ENCODE data around the gene ARHGEF28. TPM values are rescaled to one million over a fixed set of nuclear protein-coding genes. Genes with fewer than 3 reads are reported as not detected.

ARHGEF28 gene
- total RNA-seq, 2 experiments from 2014 or later: 0.05 to 0.12 TPM

DNA sequence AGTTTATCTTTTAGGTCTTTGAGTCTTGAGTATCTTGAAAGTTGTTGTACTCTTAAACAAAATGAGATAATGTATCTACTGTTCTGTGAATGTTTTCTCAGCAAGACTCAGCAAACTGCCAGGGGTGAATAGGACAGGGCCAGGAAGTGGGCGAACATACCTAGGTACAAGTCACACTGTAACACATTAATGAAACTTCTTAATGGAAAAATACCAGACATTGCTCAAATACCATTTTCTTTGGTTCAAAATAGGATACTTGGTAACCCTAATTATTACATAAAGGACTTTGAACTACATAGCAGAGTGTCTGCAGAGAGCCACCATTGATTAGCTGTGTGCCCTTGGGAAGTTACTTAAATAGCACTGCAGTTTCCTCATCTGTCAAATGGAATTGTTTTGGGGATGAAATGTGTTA, 197.5 kb downstream of the ARHGEF28 start:
- Mint-ChIP-seq H3K4me1 (ENCODE audit: low read depth) (no peaks in the 10 kb centered on the region), H3K36me3 (no peaks in the 10 kb centered on the region), H3K9me3 (no peaks in the 10 kb centered on the region), H3K4me3 (no peak overlapping the region), H3K27me3 (peaks cover 1% of the 10 kb centered on the region), H3K27ac (no peak overlapping the region)
- intact Hi-C loops (cut with micrococcal nuclease): no loop called here
- ChIA-PET CTCF (interaction anchor here (1.4 kb wide), 1 partner anchor 30 kb away, joined by 4 read pairs; no protein-coding TSS in a partner anchor), POLR2A (no interaction called here)
- DNase-seq: no peak

DNA sequence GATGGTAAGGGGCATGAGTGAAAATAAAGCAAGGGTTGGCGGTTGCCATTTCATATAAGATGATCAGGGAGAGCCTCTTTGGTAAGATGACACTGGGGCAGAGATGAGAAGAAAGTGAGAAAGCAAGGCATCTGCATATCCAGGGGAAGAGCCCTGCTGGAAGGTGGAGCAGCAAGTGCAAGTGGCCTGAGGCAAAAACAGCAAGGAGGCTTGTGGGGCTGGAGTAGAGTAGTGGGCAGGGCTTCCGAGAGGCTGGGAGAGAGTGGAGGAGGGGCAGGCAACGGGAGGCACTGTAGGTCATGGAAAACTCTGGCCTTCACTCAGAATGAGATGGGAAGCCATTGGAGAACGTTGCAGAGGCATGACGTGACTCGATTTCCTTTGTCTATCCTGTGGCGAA, 199.2 kb downstream of the ARHGEF28 start:
- no peak overlapping the region for H3K27ac Mint-ChIP-seq
- no peaks in the 10 kb centered on the region for H3K36me3 Mint-ChIP-seq
- POLR2A ChIA-PET: no interaction called here
- H3K9me3 Mint-ChIP-seq: no peaks in the 10 kb centered on the region
- intact Hi-C loops (cut with micrococcal nuclease): no loop called here
- no peak for DNase-seq
- no peaks in the 10 kb centered on the region for H3K4me1 Mint-ChIP-seq (ENCODE audit: low read depth)
- CTCF ChIA-PET: no interaction called here
- H3K27me3 Mint-ChIP-seq: peaks cover 3% of the 10 kb centered on the region
- no peak overlapping the region for H3K4me3 Mint-ChIP-seq

DNA sequence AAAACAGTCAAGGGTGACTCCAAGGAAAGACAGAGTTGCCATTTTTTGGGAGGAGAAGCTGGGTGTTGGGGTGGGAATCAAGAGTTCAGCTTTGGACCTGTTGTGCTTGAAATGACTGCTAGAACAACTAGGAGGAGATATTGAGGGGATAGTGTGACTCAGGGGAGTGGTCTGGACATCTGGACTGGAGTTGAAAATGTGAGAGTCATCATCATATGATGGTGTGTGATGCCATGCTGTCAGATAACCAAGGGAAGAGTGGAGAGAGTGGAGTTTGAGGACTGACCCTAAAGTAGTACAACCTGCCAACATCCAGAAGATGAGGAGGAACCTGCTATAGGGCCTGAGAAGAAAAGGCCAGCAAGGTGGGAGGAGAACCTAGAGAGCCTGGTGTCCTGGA, 199.7 kb downstream of the ARHGEF28 start:
- H3K36me3 Mint-ChIP-seq: no peaks in the 10 kb centered on the region
- H3K27me3 Mint-ChIP-seq: peaks cover 3% of the 10 kb centered on the region
- H3K4me1 Mint-ChIP-seq (ENCODE audit: low read depth): no peaks in the 10 kb centered on the region

DNA sequence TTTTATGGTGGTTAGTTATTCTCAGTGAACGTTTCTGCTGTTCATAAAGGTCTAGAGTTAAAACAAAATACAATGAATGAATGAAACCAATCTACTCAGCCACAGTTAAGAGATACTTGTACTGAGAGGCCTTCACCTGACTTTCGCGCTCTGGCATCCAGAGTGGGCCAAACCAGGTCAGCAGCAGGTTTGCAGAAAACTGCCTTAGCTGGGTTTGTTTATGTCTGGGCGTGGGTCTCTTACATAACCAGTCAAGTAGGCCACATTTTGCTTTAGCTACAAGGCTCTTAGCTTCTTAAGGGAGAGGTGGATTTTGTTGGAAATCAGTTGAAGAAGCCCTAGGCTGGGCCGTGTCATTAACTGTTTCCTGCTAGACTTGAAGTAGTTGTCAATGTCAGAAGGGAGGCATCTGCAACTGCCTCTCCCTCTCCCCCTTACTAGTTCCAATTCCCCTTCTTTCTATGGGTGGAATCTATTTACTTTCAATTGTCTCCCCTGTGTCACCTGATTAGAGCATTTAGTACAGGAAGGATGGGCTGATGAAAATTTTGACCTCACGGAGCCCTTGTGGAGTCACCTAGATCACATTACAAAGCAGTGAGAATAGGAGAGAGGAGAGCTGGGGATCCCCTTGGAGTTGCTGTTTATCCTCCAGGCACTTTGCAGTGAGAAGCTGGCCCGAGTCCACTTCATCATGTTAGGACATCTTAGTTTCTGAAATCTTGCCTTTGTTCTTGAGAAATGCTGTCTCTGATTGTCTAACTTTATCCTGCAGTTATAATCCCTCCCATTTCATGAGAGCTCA, 200.5 kb downstream of the ARHGEF28 start:
- DNase-seq: no peak
- Mint-ChIP-seq H3K27me3 (peaks cover 3% of the 10 kb centered on the region), H3K36me3 (no peaks in the 10 kb centered on the region), H3K4me1 (ENCODE audit: low read depth) (no peaks in the 10 kb centered on the region), H3K27ac (no peak overlapping the region), H3K9me3 (no peaks in the 10 kb centered on the region), H3K4me3 (no peak overlapping the region)
- POLR2A ChIA-PET: no interaction called here
- CTCF ChIA-PET: no interaction called here
- intact Hi-C loops (cut with micrococcal nuclease): no loop called here

More for the DNA sequence above, 199.7 kb downstream of the ARHGEF28 start:
- POLR2A ChIA-PET: no interaction called here
- Mint-ChIP-seq H3K4me3 (no peak overlapping the region), H3K27ac (no peak overlapping the region), H3K9me3 (no peaks in the 10 kb centered on the region)
- intact Hi-C loops (cut with micrococcal nuclease): no loop called here
- CTCF ChIA-PET: no interaction called here
- DNase-seq: no peak

DNA sequence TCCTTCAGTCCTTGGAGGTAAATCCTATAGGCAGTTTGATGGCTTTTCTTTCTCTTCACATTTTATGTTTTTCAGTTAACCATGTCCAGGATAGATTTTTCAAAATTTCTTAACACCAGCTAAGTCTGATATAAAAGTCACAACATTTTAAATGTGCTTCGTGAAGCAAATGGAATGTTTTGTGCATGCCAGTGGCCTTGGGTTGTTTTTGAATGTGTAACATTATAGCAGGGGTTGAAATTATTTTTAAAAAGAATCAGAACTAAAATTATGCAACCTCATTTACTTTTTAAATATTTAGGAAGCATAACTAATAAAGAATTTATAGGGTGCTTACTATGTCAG, 201.1 kb downstream of the ARHGEF28 start:
- Mint-ChIP-seq H3K4me3 (no peak overlapping the region), H3K36me3 (no peaks in the 10 kb centered on the region), H3K9me3 (no peaks in the 10 kb centered on the region), H3K27ac (no peak overlapping the region), H3K4me1 (ENCODE audit: low read depth) (no peaks in the 10 kb centered on the region), H3K27me3 (peaks cover 3% of the 10 kb centered on the region)
- intact Hi-C loops (cut with micrococcal nuclease): no loop called here
- ChIA-PET CTCF (no interaction called here), POLR2A (no interaction called here)
- no peak for DNase-seq

DNA sequence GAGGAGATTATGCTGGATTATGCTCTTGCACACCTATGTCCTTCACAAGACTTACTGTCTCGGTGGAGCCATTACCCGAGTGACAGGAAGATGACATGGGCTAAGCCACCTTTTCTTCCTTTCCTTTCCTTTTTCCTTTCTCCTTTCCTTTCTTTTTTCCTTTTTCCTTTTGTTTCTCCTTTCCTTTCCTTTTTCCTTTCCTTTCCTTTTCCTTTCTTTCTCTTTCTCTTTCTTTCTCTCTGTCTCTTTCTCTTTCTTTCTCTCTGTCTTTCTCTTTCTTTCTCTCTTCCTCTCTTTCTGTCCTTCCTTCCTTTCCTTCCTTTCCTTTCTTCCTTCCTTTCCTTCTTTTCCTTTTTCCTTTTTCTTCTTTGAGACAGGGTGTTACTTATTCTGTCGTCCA, 202.5 kb downstream of the ARHGEF28 start:
- ChIA-PET POLR2A (no interaction called here), CTCF (interaction anchor here (0.7 kb wide), 1 partner anchor 834 kb away, joined by 3 read pairs; no protein-coding TSS in a partner anchor)
- Mint-ChIP-seq H3K27me3 (peaks cover 3% of the 10 kb centered on the region), H3K4me1 (ENCODE audit: low read depth) (no peaks in the 10 kb centered on the region), H3K4me3 (no peak overlapping the region), H3K36me3 (no peaks in the 10 kb centered on the region), H3K27ac (no peak overlapping the region), H3K9me3 (no peaks in the 10 kb centered on the region)
- no peak for DNase-seq
- intact Hi-C loops (cut with micrococcal nuclease): no loop called here

DNA sequence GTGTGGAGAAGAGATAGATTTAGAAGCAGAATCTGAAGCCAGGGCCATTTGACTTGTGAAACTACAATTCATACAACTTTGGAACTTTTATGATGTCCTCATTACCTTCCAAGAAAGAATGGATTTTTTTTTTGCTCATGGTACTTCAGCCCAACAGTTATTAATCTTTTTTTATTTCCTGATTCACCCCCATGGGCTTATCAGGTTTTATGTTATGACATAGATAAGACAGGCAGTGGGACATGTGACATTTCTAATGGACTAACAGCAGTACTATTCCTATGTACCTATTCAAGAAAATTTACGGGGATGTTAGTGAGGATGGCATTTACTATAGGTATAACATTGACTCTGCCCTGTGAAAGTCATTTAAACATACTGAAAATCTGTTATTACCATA, 204.7 kb downstream of the ARHGEF28 start:
- POLR2A ChIA-PET: no interaction called here
- intact Hi-C loops (cut with micrococcal nuclease): no loop called here
- H3K36me3 Mint-ChIP-seq: no peaks in the 10 kb centered on the region
- CTCF ChIA-PET: no interaction called here
- no peak for DNase-seq
- no peaks in the 10 kb centered on the region for H3K9me3 Mint-ChIP-seq
- peaks cover 4% of the 10 kb centered on the region for H3K27me3 Mint-ChIP-seq
- no peak overlapping the region for H3K4me3 Mint-ChIP-seq
- H3K27ac Mint-ChIP-seq: no peak overlapping the region
- no peaks in the 10 kb centered on the region for H3K4me1 Mint-ChIP-seq (ENCODE audit: low read depth)

DNA sequence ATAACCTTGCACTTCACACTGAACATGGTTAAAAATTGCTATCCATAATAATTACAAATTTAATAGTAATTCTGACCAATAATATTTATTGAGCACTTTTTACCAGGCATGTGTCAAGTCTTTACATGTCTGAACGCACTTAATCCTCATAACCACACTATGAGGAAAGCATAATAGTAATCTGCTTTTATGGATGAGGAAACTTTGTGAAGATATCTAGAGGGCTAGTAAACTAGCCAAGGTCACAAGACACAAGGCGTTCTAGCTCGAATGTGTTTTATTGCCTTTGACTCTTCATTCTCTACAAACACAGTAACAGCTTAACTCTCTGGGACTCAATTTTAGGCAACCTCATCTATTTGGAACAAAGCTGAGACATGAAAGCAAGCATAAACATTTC, 205.1 kb downstream of the ARHGEF28 start:
- POLR2A ChIA-PET: no interaction called here

DNA sequence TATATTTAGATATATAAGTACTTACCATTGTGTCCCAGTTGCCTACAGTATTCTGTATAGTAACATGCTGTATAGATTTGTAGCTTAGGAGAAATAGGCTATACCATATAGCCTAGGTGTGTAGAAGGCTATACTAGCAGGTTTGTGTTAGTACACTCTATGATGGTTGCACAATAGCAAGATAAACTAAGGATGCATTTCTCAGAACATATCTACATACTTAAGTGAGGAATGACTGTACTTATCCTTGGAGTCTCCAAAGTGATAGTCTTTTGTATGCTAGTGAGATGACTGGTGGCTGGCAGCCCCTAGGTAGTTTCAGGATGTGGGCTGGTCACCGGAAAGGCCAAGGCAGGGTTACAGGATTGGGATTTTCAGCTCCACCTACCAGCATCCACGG, 208.7 kb downstream of the ARHGEF28 start:
- Mint-ChIP-seq H3K4me3 (no peak overlapping the region), H3K9me3 (peaks cover 2% of the 10 kb centered on the region), H3K27me3 (peaks cover 19% of the 10 kb centered on the region), H3K4me1 (ENCODE audit: low read depth) (no peaks in the 10 kb centered on the region), H3K27ac (no peak overlapping the region), H3K36me3 (no peaks in the 10 kb centered on the region)
- DNase-seq: no peak
- ChIA-PET CTCF (no interaction called here), POLR2A (no interaction called here)
- intact Hi-C loops (cut with micrococcal nuclease): no loop called here

More for the DNA sequence above, 205.1 kb downstream of the ARHGEF28 start:
- intact Hi-C loops (cut with micrococcal nuclease): no loop called here
- no peak for DNase-seq
- Mint-ChIP-seq H3K27me3 (peaks cover 8% of the 10 kb centered on the region), H3K4me1 (ENCODE audit: low read depth) (no peaks in the 10 kb centered on the region), H3K27ac (no peak overlapping the region), H3K4me3 (no peak overlapping the region), H3K9me3 (no peaks in the 10 kb centered on the region), H3K36me3 (no peaks in the 10 kb centered on the region)
- CTCF ChIA-PET: no interaction called here

DNA sequence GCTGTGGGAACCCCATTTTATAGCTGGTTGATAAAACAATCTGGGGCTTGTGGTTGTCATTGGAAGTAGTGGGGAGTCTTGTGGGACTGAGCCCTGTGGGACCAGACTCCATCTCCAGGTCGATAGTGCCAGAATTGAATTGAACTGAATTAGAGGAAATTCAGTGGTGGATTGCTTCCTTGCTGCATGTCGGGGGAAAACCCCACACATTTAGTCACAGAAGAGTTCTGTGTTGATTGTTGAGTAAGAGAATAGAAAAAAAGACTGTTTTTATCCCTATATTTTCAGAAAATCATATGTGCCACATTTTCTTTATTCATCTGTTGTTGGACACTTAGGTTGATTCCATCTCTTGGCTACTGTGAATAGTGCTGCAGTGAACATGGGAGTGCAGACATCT, 209.7 kb downstream of the ARHGEF28 start:
- Mint-ChIP-seq H3K9me3 (peaks cover 2% of the 10 kb centered on the region), H3K27me3 (peaks cover 17% of the 10 kb centered on the region), H3K36me3 (no peaks in the 10 kb centered on the region), H3K4me1 (ENCODE audit: low read depth) (no peaks in the 10 kb centered on the region), H3K27ac (no peak overlapping the region), H3K4me3 (no peak overlapping the region)
- no peak for DNase-seq
- intact Hi-C loops (cut with micrococcal nuclease): no loop called here
- POLR2A ChIA-PET: no interaction called here
- CTCF ChIA-PET: no interaction called here

DNA sequence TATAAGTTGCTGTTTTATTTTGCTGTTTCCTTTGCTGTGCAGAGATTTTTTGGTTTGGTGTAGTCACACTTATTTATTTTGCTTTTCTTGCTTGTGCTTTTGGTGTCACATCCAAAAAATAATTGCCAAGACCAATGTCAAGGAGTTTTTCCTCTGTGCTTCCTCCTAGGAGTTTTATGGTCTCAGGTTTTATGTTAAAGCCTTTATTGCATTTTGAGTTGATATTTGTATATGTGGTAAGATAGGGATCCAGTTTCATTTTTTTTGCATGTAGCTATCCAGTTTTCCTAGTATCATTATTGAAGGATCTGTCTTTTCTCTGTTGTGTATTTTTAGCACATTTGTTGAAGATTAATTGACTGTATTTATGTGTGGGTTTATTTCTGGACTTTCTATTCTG, 210.6 kb downstream of the ARHGEF28 start:
- Mint-ChIP-seq H3K9me3 (peaks cover 2% of the 10 kb centered on the region), H3K27ac (no peak overlapping the region), H3K36me3 (no peaks in the 10 kb centered on the region), H3K4me1 (ENCODE audit: low read depth) (no peaks in the 10 kb centered on the region), H3K27me3 (peaks cover 17% of the 10 kb centered on the region), H3K4me3 (no peak overlapping the region)
- POLR2A ChIA-PET: no interaction called here
- no peak for DNase-seq
- intact Hi-C loops (cut with micrococcal nuclease): no loop called here
- CTCF ChIA-PET: no interaction called here

DNA sequence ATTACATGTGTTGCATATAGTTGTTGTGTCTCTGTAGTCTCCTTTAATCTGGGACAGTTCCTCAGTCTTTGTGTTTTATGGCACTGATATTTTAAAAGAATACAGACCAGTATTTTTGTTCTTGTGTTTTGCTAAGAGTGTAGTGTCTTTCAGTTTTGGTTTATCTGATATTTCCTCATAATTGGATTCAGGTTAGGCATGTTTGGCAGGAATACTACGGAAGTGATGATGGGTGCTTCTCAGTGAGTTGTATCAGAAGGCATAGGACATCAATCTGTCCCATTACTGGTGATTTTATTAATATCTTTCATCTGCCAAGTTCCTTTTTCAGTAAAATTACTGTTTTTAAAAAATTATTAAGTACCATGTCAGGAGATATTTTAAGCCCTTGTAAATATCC, 212.9 kb downstream of the ARHGEF28 start:
- DNase-seq: no peak
- intact Hi-C loops (cut with micrococcal nuclease): no loop called here
- H3K36me3 Mint-ChIP-seq: no peaks in the 10 kb centered on the region
- no peak overlapping the region for H3K27ac Mint-ChIP-seq
- H3K27me3 Mint-ChIP-seq: peaks cover 17% of the 10 kb centered on the region
- H3K4me1 Mint-ChIP-seq (ENCODE audit: low read depth): no peaks in the 10 kb centered on the region
- POLR2A ChIA-PET: no interaction called here
- peaks cover 2% of the 10 kb centered on the region for H3K9me3 Mint-ChIP-seq
- CTCF ChIA-PET: interaction anchor here (0.8 kb wide), 1 partner anchor 46 kb away, joined by 3 read pairs; no protein-coding TSS in a partner anchor
- H3K4me3 Mint-ChIP-seq: no peak overlapping the region

DNA sequence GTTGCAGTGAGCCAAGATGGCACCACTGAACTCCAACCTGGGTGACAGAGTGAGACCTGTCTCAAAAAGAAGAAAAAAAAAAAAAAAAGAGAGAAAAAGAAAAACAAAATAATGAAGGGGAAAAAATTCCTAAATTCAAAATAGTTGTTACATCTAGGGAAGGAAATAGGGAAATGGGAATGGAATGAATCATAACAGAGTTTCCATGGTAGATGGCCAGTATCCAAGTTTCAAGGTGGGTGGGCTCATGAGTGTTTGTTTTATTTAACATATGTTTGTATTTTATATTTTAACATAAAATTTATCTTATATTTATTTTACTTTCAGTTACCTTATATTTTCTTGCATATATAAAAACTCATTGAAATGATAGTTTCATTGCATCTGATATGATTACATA, 215.6 kb downstream of the ARHGEF28 start:
- Mint-ChIP-seq H3K27ac (no peak overlapping the region), H3K4me3 (no peak overlapping the region), H3K4me1 (ENCODE audit: low read depth) (no peaks in the 10 kb centered on the region), H3K36me3 (no peaks in the 10 kb centered on the region), H3K9me3 (peaks cover 2% of the 10 kb centered on the region), H3K27me3 (peaks cover 12% of the 10 kb centered on the region)
- POLR2A ChIA-PET: no interaction called here
- DNase-seq: no peak
- intact Hi-C loops (cut with micrococcal nuclease): no loop called here
- CTCF ChIA-PET: no interaction called here

Data from activated CD4-positive, alpha-beta memory T cell treated with anti-CD3 and anti-CD28 coated beads for 36 hours (primary cell).